Liver (tissue), 3 donors: Measurements from ENCODE around the gene CD320.

Source experiments
- EGR1 ChIP-seq, 2 donors: IDR thresholded peaks; 2 replicates each; pipeline ENCODE4 v1.6.1; 2016 to 2018; ENCODE audit warnings: antibody characterized with exemption in 2 of 2, low read depth in 2 of 2
- FOXA2 ChIP-seq: IDR thresholded peaks from 2 replicates; pipeline ENCODE4 v1.6.1; 2016; ENCODE audit warnings: antibody characterized with exemption
- TF ChIP-seq, protein P1 (sequence below): fragments of 150-350 bp; IDR thresholded peaks from 2 replicates; pipeline ENCODE4 v1.5.1; 2017; ENCODE audit warnings: improper control_type of control experiment, low read depth, low read length; ENCODE audit not compliant: missing input control
- donor health status: healthy.
- donor health status: healthy.

DNA sequence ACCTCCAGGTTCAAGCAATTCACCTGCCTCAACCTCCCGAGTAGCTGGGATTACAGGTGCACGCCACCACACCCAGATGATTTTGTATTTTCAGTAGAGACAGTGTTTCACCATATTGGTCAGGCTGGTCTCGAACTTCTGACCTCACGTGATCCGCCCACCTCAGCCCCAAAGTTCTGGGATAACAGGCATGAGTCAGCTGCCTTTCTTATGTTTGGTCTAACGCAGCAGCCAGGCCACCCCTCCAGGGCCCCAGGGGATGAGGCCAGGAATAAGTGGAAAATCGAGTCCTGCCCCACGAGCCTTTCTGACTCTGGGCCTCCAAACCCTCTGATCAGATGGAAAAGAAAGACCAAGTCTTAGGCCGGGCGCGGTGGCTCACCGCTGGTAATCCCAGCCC lies 54.5 kb downstream of the CD320 start:
- TF ChIP-seq, protein P1, sequence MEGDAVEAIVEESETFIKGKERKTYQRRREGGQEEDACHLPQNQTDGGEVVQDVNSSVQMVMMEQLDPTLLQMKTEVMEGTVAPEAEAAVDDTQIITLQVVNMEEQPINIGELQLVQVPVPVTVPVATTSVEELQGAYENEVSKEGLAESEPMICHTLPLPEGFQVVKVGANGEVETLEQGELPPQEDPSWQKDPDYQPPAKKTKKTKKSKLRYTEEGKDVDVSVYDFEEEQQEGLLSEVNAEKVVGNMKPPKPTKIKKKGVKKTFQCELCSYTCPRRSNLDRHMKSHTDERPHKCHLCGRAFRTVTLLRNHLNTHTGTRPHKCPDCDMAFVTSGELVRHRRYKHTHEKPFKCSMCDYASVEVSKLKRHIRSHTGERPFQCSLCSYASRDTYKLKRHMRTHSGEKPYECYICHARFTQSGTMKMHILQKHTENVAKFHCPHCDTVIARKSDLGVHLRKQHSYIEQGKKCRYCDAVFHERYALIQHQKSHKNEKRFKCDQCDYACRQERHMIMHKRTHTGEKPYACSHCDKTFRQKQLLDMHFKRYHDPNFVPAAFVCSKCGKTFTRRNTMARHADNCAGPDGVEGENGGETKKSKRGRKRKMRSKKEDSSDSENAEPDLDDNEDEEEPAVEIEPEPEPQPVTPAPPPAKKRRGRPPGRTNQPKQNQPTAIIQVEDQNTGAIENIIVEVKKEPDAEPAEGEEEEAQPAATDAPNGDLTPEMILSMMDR, result no peak
- TF ChIP-seq EGR1 (IDR thresholded peaks at IDR 0.05; ENCODE audit: low read depth in 2 of 2) (no peak), FOXA2 (no peak)
